Fibroblast of the conjunctiva (primary cell): ENCODE measurements around the gene ZCCHC7.
"Not testable (repeated sequence)": the region's sequence is repeated elsewhere in the genome, so short reads cannot be mapped to it uniquely, and the experiment has no call there.

Source experiments
- DNase-seq: peaks from one replicate; pipeline ENCODE4 v3.0.0-alpha.2; 2010; ENCODE audit warnings: low read depth

ZCCHC7 gene

DNA sequence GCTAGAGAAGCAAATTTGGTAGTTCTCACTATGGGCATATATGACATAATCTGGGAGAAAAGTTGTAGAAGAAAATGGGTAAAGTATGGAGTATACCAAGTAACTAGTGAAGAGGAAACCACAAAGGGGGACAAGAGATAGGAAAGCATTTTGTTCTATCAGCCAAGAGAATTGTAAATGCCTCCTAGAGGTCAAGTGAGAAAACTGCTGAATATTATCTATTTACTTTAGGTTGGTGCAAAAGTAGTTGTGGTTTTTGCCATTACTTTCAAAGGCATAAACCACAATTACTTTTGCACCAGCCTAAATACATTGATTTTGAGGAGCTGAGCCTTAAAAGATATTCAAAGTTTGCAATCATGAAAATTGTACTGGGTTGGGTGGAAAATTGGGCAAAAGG lies 175.4 kb downstream of the ZCCHC7 start:
- no peak for DNase-seq

DNA sequence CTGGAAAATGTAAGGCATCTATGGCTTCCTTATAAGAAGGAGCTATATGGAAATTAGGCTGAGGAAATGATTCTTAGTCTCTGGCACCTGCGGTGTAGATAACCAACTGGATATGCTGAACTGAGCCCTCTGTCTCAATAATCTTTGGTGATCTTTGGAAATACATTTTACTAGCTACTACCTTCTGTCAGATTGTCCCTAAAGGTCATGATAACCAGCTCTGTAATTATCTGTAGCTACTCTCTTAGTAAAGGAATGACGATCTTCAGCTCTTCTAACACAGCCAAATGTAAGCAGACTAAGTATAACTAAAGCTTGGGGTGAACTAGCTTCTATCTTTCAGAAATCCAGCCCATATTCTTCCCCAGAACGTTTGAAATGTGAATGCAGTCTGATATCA lies 177.2 kb downstream of the ZCCHC7 start:
- no peak for DNase-seq

DNA sequence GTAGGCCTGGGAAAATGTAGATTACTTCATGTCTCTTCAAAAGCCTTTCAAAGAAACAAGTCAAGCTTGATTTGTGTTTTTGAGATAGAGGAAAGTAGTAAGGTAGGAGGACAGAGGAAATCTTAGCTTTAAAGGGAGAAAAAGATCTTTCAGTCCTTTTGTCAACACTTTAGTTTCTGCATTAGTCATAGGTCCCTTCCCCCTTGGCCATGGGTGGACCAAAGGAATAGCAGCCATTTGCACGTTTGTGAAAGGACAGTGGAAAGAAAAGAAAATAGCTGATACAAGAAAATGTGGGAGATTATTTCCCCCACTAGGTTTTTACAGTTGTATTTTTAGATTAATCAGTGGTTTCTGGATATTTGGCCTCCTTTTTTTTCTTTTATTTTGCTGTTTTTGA lies 180.2 kb downstream of the ZCCHC7 start:
- DNase-seq, result no peak

DNA sequence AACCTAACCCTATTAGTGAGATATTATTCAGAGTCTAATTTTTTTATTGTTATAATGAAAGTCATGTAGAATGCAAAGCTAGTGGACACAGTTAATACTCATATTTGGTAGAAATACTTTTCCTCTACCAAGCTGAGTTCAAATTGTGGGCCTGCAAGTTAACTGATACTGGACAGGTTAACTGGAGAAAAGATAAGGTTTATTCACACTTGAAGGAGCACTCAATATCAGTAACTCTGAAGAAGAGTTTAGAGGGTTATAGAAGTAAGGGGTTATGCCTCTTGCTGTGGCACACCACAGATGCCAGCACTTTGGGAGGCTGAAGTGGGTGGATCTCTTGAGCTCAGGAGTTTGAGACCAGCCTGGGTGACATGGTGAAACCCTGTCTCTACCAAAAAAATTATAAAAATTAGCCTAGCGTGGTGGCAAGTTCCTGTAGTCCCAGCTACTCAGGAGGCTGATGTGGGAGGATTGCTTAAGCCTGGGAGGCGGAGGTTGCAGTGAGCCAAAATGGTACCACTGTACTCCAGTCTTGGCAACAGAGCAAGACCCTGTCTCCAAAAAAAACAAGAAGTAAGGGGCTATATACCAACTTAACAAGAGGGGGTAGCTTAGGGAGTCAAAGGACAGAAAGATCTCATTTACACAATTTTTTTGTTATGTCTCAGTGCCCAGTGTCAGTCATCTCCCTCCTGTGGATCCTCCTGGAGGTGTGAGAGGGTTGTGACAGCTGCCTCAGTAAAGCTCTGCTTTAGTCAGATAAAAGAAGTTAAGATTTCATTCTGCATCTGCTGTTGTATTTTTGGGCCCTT lies 180.9 kb downstream of the ZCCHC7 start:
- DNase-seq, result no peak

DNA sequence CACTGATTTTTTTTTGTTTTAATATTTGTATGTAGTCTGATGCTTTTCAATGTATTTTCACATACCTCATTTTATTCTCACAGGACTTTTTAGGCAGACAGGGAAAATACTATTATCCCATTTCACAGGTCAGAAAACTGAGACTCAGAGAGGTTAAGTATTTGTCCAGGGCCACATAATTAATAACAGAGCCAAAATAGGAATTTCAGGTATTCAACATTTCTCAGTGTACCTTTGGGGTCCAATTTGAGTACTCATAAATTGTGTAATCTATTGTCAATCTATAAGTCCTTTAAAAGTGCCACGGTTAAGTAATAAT lies 181.4 kb downstream of the ZCCHC7 start:
- no peak for DNase-seq

DNA sequence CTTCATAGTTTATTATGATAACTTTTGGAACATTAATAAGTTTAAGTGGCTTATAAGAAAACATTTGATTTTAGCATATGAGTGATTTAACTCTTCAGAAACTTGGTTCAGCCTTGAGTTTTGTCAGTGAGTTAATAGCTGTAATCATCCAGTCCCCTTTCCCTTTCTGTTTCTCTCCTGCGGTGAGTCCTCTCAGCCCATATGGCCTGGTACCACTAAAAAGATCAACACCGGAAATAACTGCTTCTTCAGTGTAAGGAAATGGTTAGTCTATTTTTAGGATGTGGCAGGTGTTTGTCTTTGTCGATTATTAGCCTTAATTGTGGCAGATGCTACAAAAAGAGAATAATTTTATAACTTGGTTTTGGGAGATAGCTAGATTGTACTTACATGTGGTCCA lies 181.9 kb downstream of the ZCCHC7 start:
- no peak for DNase-seq

DNA sequence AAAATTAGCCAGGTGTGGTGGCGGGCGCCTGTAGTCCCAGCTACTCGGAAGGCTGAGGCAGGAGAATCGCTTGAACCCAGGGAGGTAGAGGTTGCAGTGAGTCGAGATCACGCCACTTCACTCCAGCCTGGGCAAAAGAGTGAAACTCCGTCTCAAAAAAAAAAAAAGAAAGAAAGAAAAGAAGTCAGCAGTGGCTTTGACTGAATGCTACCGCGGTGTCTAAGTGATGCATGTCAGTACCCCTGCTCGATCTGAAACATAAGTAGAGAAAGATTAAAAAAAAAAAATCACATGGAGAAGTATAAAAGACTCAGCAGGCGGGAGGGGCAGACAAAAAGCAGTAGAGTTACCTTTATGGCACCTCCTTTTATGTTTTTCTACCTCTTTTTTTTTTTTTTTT lies 182.9 kb downstream of the ZCCHC7 start:
- DNase-seq, result not testable (repeated sequence)

DNA sequence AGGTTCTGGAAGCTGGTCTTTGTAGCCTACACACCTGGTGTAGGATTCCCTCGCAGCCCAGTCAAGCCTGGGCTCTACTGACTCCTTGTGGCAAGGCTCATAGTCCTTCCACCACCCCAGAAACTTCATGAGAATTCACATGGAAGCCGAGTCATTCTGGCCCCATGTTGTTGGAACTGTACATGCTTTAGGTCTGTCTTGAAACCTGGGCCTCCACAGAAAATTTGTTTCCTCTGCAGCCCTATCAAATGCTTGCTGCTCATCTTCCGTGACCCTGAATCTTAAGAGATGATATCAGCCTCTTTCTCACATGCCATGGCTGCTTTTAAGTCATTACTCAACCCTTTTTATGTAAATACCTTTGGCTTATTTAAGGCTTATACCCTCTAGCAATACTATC lies 188.8 kb downstream of the ZCCHC7 start:
- no peak for DNase-seq

DNA sequence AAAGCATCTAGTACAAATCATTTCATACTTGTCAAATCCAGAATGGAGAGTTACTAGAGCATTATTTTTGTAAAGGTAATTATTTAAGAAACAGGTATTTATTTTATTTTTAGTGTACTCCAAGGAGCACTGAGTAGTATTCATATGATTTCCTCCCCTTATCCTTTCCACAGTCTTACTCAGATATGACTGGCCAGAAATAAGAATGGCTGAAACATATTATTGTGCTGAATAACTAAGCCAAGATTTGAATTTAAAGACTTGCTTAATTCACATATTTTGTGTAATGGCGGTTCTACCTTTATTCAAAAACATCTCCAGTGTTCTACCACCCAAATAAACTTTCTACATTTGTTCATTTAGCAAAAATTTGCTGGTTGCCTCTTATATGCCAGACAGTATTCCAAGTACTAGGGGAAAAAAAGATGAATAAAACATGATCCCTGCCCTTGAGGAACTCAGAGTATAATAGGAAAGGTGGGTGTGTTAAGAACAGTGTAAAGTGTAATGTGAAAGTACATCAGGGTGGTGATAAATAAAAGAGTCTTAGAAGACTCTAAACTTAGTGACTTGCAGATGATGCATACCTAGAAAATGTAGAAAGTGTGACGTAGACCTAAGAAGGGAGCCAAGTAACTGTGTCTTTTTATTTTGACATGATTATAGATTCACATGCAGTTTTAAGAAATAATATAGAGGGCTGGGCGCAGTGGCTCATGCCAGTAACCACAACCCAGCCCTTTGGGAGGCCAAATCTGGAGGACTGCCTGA lies 191.7 kb downstream of the ZCCHC7 start:
- no peak for DNase-seq

DNA sequence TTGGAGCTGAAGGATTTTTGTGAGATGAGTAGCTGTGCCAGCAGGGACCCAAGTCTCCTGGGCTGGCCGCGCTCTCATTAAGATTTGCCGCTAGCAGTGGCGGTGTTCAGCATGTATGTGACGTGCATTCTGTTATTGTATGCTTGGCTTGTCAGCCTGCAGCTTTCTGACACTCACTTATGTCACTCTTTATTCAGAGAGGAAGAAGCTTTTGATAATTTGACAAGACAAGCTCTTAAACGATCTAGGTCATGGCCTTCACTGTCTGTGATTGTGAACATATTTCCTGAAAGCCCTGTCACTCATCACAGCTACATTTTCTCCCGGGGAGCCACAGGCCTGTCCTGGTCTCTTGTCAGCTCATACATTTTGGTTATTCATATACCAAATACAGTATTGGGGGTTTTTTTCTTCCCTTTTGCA lies 203.9 kb downstream of the ZCCHC7 start:
- no peak for DNase-seq

DNA sequence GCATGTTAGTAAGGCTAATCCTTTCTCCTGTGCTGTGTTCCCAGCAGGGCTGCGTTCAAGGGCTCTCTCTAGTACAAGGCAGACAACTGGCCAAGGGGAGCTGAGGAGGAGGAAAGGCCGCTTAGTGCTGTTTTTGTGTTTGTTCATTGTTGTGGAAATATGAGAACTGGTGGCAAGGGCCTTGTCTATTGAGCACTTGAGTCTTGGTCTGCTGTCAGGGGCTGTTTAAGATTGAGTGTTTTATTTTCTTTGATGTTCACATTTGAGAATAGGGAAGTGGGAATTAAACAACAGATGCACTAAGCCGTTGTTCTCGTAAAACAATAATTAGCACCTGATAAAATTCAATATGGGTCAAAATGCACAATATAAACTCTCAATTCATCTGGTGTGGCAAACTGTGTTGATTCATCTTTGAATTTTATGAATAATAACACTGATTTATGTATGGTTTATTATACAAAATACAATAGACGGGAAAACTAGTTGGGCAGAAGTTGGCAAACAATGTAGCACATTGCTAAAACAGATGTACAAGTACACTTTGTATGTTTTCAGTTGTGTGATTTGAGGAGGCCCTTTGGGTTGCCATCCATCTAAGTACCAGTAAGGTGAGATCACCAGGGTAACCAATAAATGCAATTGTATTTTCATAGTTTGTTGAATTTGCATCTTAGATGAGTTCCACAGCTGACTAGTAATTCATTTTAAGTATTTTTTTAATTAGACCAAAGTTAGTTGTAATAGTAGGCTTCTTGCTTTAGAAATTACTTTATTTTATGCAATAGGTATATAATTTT lies 204.5 kb downstream of the ZCCHC7 start:
- no peak for DNase-seq

DNA sequence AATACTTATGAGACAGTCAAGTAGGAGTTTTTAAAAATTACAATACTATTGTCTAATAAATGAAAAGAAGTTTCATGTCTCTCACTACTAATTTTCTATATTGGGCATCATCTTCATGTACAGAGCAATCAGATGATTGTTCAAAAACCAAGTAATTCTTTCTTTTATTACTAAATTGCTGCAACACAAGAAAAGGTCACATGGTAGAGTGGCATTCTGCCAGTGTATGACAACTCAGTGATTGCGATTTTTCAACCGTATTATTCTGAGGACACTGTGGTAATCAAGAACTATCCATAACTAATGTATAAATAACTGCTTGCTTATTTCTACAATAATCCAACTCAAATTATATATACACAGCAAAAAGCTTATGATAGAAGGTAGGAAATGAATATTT lies 205.4 kb downstream of the ZCCHC7 start:
- DNase-seq, result no peak

DNA sequence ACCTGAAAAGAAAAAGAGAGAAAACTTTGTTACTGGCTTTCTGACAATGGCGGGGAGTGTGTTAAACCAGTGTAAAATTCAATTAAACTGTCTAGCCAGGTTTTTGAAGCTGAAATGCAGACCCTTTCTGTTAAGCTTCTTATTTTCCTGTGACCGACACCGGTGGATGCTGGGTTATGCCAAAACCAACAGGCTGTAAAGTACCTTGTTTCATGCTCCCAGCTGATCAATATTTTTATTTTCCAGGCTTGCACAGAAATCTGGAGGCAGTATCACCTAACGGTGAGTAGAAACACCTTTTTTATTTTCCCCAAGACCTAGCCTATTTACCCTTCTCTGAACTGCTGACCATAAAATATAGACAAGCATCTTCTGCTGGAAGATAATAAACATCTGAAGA lies 207.2 kb downstream of the ZCCHC7 start:
- DNase-seq, result no peak

DNA sequence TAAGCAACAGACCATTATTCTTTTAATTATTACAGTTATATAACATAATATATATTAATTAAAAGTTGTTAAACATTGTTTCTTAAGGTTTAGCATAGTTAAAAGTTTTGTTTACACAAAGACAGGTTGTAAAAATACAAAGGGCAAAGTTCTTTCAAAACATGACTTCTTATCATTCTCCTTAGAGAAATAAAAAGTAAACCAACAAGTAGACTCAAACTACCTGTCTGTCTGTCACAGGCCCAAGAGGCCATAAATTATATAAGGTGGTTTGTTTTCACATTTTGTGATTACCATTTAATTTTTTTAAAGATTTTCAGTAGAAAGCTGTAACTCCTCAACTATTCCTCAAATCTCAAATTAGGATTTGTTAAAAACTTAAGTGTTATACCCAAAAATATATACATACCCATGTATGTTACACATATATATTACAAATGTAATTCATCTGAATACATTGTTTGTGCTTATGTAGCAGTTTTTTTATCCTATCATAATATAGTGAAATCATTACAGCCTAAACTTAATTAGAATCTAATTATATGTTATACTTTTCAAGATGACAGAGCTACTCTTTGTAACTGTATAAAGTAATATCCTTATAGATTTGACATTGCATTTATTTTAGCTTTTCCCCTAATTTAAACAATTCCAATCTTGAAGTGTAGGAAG lies 208.3 kb downstream of the ZCCHC7 start:
- no peak for DNase-seq

DNA sequence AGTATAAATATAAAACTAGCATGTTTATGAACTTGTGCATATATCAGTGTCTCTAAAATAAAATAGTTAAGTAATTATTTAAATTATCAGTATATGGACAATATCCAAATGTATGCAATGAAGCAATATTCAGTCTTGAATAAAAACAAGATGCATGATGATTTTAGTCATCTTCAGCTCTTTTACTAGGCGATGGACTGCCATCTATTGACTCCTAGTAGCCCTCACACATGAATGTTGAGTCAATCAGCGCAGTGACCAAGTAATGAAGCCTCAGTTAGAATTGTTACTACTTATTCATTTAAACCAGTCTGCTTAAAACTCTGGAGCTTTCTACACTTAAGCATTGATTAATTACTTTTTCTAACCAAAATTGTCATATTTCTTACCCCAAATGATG lies 209.2 kb downstream of the ZCCHC7 start:
- DNase-seq, result peak; percentile 47

DNA sequence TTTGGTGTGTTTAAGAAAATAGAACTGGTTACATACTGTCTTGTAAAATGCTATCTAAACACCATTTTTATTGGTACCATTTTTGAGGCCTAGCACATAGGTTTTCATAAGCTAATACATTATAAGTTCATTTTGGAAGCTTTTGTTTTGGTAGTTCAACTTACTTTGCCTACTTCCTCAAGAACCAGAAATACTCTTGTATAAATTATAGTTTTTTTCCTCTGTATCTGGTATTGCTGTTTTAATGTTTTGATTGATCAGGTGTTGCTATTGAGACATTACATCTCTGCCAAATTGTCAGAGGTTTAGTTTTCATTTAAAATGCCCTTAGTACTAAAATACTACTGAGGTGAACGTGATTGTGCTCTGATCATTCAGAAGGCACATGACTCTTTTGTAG lies 211.5 kb downstream of the ZCCHC7 start:
- no peak for DNase-seq

DNA sequence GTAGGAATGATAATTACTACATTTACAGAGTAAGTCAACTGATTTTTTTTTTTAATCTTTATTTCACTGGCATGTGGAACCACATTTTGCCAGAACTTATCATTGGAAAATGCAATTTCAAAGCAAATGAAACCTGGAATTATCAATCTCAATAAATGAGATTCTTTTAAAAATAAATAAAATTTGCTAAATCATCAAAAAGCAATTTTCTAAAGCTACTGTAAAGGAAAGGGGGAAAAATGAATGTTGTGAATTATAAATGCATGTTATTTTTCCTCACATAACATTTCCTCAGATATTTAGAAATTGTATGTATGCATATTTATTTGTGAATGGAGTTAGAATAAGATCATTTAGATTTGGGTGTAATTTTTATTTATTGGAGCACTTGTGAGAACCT lies 212.2 kb downstream of the ZCCHC7 start:
- DNase-seq, result no peak

DNA sequence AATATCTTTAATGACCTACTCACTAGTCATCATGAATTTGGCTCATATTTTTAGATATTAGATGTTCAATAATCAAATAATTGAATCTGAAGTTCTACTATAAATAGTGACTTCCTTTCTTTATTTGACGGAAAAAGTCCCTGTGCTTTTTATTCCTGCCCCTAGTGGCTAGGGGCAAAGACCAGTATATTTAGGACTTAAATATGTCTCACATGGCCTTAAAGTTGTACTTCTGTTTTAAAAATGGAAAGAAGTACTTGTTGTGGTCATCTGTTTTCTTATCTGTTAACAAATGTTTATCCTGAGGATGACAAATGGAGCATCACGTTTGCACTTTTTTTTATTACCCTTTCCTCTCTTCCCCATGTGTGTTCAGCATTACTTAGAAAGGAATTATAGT lies 212.9 kb downstream of the ZCCHC7 start:
- DNase-seq, result no peak

DNA sequence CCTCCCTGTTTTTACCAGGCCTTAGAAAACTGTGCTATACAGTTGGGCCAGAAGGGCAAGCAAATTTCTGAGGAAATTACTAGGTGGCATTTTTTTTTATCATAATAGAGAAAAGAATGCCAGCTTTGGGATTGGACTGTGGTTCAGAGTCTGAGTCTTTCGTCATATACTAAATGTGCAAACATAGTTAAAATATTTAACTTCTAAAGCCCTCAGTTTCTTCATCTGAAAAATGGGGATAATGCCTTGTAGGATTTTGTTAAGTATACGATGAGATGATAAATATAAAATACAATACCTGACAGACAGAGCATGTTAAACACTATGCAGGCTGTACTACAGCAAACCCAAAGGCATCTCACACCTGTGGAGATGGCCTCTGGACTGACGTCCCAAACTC lies 214.9 kb downstream of the ZCCHC7 start:
- DNase-seq, result no peak

DNA sequence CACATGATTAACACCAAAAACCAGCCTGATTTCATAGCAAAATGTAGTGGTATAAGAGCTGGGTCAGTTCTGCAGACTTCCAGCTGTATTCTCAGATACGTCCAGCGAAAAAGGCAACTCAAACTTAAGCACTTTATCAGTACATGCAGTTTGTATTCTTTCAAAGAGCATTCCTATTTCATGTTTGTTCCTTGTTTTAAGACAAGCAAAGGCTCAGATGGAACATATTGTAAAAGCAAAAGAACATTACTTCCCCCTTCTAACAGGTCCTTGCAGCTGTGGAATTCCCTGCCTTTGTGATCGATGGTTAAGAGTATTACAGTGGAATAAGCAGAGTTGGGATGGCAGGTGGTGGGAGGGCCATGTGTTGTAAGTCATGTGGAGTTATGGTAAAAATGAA lies 215.8 kb downstream of the ZCCHC7 start:
- DNase-seq, result no peak

DNA sequence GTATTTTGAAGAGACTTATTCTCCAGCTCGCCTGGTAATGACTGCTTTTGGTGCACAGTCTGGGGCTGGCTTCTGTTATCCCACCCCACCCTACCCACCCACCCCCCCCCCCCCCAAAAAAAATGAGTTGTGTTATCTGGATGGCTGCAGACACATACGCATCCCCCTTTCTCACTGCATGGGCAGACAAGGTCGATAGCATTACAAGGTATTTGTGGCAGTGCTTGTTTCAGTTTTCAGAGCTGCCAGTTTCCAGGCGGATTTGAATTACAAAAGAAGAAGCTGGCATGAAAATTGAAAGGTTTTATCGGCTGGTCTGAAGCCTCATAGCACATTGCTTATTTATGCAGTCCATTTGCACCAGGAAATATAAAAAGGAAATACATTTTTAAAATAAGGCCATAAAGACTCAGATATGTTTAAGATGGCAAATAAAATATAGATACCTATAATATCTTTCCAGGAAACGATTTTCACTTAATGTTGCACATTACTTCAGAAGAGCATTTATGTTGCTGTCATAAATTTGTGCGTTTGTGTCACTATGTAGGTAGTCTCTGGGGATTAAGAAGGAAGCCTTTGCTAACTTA lies 217.0 kb downstream of the ZCCHC7 start:
- no peak for DNase-seq

DNA sequence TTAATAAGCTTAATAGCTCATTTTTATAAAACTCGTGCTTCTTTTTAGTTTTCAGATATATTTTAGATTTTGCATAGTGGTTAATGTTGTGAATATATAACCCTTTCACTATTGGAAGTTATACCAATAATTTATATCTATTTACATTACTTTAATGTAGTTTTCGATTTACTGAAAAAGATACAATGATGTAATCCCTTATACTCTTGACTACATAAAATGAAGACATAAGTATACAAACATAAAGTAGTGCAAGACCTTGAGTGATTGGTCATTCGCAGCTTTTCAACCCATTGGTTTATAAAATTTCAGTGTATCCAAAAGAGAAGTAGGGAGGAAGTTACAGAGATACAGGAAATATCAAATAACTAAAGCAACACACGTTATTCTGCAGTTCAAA lies 217.8 kb downstream of the ZCCHC7 start:
- DNase-seq, result no peak
